Measurements from ENCODE around the gene LIFR. TPM values are rescaled to one million over a fixed set of nuclear protein-coding genes. Genes with fewer than 3 reads are reported as not detected.

LIFR gene
- total and polyA plus RNA-seq, 2 of the 4 experiments (the other 2 are of a cell fraction): 1.9 to 10.4 TPM

- Histone ChIP-seq H3K79me1 (ENCODE audit: low read depth in 1 of 2, low read length in 2 of 2) (peaks cover 23 to 31% of the 10 kb centered on the region in 2 experiments), H2AK5ac (ENCODE audit: low read depth, low read length) (no peak overlapping the region), H3K4me3 (ENCODE audit: insufficient read depth, low read depth, low read length) (no peak overlapping the region), H3K9ac (ENCODE audit: low read depth, low read length) (no peak overlapping the region), H3K4me2 (ENCODE audit: low read depth, low read length) (no peak overlapping the region), H3K36me3 (ENCODE audit: control insufficient read depth, insufficient read depth, low read length) (no peaks in the 10 kb centered on the region; the same call in 1 of the 2 replicates), H3K4me1 (ENCODE audit: control insufficient read depth, insufficient read depth, low read length) (no peaks in the 10 kb centered on the region; the same call in 1 of the 2 replicates), H3K4ac (ENCODE audit: low read depth, low read length) (no peak overlapping the region), H4K5ac (ENCODE audit: low read depth, low read length) (no peak overlapping the region), H4K8ac (ENCODE audit: low read depth in 2 of 2, low read length in 2 of 2) (no peak overlapping the region), H2BK20ac (ENCODE audit: low read depth, low read length) (no peak overlapping the region), H2BK5ac (ENCODE audit: low read depth, low read length, poor library complexity, severe bottlenecking) (no peak overlapping the region), H3K9me1 (ENCODE audit: insufficient read depth, low read length) (peaks cover 7% of the 10 kb centered on the region; the same call in 1 of the 2 replicates), H3K18ac (ENCODE audit: low read depth, low read length) (no peak overlapping the region), H2AFZ (replicated peaks; ENCODE audit: low read length, poor library complexity) (no peak overlapping the region), H4K91ac (ENCODE audit: insufficient read depth, low read depth, low read length) (no peak overlapping the region), H3K27me3 (ENCODE audit: control insufficient read depth, insufficient read depth, low read length) (no peaks in the 10 kb centered on the region), H4K20me1 (ENCODE audit: insufficient read depth, low read length) (peaks cover 14% of the 10 kb centered on the region), H2AK9ac (replicated peaks; ENCODE audit: low read depth, low read length, poor library complexity) (no peak overlapping the region), H2BK15ac (ENCODE audit: low read depth, low read length) (no peak overlapping the region), H2BK120ac (ENCODE audit: low read depth, low read length) (no peak overlapping the region), H3K14ac (replicated peaks; ENCODE audit: low read depth, low read length) (no peak overlapping the region), H3K9me3 (ENCODE audit: control insufficient read depth, insufficient read depth, low read length) (no peaks in the 10 kb centered on the region), H3K27ac (ENCODE audit: insufficient read depth, low read length) (no peak overlapping the region), H3K23ac (ENCODE audit: low read depth, low read length) (no peak overlapping the region), H3K56ac (ENCODE audit: extremely low read depth, insufficient read depth, low read length) (no peak overlapping the region)
- ChIA-PET POLR2A (ENCODE audit: unreplicated experiment) (no interaction called here), CTCF (interaction anchor here (0.7 kb wide), 1 partner anchor 99 kb away, joined by 3 read pairs; no protein-coding TSS in a partner anchor)
- DNase-seq: peak; percentile 24
- no peak for ATAC-seq (ENCODE audit: low read depth)
- no TSS peak for BruUV-seq (replicated peaks)
- dilution Hi-C loops (cut with HindIII; ENCODE audit: low sequenced_read_pairs, unreplicated experiment) (no loop called here), intact Hi-C loops (cut with micrococcal nuclease) (no loop called here), in situ Hi-C loops (cut with MboI; ENCODE audit: low sequenced_read_pairs) (no loop called here)
- no peak for TF ChIP-seq MAZ (IDR thresholded peaks at IDR 0.05; ENCODE audit: borderline replicate concordance, low read depth, low read length)
- no peak for TF ChIP-seq RFX5 (IDR thresholded peaks at IDR 0.05; ENCODE audit: low read depth, low read length)
- TF ChIP-seq USF2 (IDR thresholded peaks at IDR 0.05; ENCODE audit: low read depth, low read length): no peak
- no peak for TF ChIP-seq SMC3 (IDR thresholded peaks at IDR 0.05; ENCODE audit: low read depth, low read length)
- no peak for TF ChIP-seq RAD21 (IDR thresholded peaks at IDR 0.05; ENCODE audit: low read length)
- TF ChIP-seq RCOR1 (IDR thresholded peaks at IDR 0.05; ENCODE audit: insufficient replicate concordance, low read length): no peak
- no peak for TF ChIP-seq CHD1 (IDR thresholded peaks at IDR 0.05; ENCODE audit: low read depth, low read length)
- TF ChIP-seq FOS (IDR thresholded peaks at IDR 0.05; ENCODE audit: low read depth, low read length): no peak
- no peak for TF ChIP-seq ELK1 (IDR thresholded peaks at IDR 0.05; ENCODE audit: borderline replicate concordance, low read depth, low read length)
- TF ChIP-seq CEBPB (IDR thresholded peaks at IDR 0.05; ENCODE audit: low read depth, low read length): no peak
- TF ChIP-seq NFE2L2 (IDR thresholded peaks at IDR 0.05; ENCODE audit: low read depth, low read length): no peak
- no peak for TF ChIP-seq BHLHE40 (IDR thresholded peaks at IDR 0.05; ENCODE audit: low read depth, low read length)
- no peak for TF ChIP-seq MAFK (IDR thresholded peaks at IDR 0.05; ENCODE audit: low read depth, low read length)
- no peak for TF ChIP-seq MXI1 (IDR thresholded peaks at IDR 0.05; ENCODE audit: borderline replicate concordance, low read depth, low read length)
- WGBS, 2 experiments (ENCODE audit: extremely low coverage in 2 of 2, insufficient read length in 1 of 2): no CpG with 5 or more reads among the region's 2 CpGs
Measured at GRCh38 chr5:38541174-38541725, 15.2 kb downstream of the LIFR start.
